Measurements from ENCODE around the gene SLC2A4RG.

The SLC2A4RG gene

DNA sequence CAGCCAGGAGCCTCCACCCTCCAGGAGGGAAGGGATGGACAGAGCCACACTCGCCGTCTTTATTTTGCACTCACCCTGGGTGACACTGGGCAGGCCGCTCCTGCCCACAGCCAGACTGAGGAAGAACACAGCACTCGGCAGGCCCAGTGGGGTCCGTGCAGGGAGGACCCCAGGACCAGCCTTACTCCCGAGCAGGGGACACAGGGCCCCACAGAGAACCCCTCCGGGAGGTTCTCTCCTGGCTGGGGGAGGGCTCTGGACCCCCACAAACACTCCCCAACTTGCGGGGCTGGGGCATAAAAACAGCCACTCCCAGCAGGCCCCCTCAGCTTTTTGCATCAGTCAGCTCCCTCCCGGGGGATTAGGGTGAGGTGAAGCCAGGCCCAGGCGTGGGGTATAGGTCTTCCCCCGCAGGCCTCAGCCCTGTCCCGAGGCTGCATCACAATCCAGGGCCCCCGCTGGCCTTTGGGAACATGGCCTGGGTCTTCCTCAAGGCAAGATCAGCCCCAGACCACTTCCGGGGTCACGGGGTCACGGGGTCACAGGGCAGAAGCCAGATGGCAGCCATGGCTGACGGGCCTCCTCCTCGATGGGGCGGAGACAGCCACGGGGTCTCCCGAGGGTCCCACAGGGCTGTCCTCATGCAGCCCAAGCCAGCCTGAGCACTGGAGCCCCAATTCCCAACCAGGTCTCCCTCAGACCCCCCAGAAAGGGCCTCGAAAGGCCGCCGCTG, 39.9 kb upstream of the SLC2A4RG start:
- DNase-seq, result no peak

DNA sequence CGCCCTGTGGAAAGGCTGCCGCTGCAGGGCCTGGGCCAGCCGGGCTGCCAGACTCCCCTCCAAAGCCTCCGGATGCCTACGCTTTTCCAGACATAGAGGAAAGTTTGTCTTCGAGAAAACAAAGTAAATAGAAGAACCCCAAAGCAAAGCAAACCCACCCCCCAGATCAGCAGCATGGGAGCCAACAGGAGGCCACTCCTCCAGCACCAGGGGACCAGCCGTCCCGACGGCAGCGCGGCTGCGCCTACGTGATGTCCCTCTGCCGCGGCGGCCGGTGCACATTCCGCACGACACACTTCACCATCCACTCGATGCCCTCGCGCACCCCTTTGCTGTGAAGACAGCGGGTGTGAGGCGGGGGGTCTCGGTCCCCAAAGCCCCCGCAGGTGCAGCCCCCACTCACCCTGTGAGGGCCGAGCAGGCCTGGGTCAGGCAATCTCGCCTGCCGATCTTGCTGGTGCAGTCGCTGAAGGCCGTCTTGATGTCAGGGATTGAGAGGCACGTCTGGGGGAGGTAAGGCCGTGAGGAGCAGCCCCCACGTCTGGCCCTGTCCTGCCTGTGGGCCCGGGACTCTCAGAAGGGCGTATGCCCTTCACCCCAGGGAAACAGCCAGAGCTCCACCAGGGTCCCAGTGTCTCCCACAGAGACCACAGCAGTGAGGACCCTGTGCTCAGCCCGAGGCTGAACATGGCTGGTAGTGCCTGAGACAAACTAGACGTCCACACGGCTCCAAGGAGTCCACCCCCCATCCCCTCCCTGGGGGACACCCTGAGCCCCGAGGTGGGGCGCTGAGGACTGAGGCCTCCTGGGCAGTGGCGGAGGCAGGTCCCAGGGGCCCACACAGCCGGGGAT, 39.2 kb upstream of the SLC2A4RG start:
- no peak for DNase-seq

DNA sequence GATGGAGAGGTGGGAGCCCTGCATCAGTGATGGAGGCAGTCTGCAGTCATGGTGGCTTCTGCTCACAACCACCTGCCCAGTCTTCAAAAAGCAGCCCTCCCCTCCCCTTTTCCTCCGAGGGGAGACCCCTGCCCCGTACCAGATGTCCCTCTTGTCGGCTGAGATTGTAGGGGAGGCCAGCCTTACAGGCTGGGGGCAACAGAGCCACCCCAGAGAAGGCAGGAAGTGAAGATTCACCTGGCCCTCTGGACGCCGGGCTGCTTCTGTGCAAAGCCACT, 38.6 kb upstream of the SLC2A4RG start:
- DNase-seq, result no peak

DNA sequence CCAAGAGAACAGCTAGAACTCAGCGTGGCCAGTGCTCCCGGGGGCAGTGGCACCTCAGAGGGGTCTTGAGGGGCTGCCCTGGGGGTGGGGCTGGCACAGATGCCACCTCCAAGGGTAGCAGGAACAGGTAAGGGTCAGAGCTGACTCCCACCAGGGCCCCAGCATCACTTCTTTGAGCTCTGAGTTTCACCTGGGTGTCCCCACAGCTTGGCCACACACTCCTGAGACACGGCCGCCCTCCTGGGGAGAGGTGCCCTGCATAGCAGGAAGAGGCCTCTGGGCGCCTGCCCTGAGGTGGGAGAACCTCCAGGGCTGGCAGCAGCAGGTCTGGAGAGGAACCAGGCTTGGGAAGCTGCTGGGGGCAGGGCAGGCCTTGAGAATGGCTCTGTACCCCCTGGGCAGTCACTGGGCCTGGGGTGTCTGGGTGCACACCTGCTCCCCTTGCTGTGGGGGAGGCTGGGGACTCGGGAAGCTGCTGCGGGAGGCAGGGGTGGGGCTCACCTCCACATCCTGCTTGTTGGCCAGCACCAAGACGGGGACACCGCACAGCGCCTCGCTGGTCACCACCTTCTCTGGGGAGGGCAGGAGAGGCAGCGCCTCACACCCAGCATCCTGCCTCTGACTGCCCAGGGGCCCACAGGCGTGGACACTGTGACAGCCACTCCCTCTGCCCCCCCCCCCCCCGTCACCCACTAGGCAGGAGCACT, 38.1 kb upstream of the SLC2A4RG start:
- DNase-seq, result no peak

DNA sequence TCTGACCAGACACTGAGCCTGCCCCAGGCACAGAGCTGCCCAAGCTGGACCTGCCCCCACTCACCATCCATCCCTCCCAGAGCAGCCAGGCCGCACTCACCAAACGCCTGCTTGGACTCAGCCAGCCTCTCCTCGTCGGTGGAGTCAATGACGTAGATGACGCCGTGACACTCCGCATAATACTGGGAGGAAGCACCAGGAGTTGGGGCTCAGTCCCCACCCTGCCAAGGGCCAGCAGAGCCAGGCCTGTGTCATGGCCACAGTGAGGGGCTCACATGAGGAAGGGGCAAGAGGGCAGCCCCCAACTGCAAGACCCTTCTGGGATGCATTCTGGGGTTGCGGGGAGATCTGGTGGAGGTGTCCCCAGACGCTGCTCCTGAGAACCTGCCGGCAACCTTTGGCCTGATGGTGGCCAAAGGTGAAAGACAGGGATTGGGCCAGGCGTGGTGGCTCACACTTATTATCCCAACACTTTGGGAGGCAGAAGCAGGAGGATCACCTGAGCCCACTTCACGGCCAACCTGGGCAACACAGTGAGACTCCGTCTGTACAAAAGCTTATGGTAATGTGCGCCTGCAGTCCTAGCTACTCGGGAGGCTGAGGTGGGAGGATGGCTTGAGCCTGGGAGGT, 37.4 kb upstream of the SLC2A4RG start:
- no peak for DNase-seq

DNA sequence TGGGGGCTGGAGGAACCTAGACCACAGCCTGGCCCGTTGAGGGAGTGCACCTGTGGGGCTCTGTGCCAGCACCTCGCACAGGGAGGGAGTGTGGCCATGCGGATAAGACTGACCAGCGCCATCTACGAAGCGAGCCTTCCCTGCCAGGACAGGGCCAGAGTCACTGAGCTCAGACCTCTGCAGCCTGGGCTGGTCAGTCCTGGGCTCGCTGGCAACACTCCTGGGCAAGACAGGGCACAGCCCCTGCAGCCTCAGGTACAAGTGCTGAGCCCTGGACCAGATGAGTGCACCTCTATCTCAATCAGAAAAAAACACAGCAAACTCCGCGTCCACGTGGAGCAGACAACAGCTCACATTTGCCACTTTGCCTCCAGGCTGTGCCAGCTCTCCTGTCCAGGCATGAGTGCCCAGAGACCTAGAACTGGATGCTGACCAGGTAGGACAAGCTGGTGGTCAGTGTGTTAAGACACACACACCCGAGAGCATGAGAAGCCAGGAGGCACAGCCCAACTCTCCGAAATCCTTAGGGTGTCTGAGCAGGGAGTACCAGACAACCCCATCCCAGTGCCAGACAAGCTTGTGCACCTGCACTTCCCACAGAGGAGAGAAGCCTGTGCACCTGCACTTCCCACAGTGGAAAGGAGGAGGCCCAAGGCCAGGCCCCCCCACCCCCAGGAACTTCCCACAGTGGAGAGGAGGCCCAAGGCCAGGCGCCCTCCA, 36.7 kb upstream of the SLC2A4RG start:
- DNase-seq, result no peak

DNA sequence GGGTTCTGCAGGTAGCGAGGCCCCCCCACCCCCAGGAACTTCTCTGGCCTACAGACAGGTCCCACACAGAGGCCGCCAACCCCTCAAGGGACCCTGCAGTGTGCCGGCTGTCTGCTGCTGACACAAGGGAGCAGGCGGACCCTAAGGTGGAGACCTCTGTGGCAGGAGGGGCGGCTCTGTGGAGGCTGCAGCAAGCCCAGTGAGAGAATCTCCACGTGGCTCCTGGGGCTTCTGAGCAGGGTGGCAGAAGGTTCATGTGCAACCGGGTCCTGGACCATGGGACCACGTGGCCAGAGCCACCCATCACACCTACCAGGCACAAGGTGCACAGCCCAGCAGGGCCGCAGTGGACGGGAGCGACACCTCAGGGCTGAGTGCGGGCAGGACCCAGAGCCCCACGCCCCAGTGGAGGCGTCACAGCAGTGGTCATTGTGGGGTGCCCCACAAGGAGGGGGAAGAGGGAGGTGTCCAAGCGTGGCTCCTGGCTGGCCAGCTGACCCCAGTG, 36.1 kb upstream of the SLC2A4RG start:
- DNase-seq, result no peak

DNA sequence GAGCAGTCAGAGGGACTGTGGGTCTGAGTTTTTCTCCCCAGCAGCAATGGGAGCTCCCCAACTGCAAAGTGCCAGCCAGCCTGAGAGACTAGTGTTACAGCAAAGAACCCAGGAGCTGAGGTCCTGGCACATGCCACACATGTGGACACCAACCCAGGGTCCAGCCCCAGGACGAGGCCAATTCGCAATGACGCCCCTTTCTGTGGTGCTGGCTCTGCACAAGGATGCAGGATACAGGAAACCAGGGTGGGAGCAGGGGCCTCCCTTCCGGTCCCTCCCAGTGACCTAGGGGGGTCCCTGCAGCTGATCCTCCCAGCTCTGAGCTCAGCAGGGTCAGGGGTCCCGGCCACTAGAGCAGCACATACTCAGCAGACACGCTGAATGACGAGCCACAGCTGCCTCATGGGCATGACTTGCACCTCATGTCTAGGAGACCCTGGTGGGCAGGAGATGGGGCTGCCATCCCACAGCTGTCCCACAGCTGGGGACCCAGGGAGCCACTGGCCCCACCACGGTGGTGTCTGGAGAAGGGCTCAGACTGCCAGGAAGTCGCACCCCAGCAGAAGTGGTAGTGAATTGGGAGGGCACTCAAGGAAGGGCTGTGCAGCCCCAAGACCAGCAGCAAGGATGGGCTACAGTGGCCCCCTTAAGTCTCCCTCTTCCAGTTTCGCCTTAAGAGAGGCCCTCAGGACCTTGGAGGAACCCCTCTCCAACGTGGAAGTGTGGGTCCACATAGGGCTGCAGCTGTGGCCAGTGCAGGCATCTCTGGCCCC, 35.4 kb upstream of the SLC2A4RG start:
- no peak for DNase-seq

DNA sequence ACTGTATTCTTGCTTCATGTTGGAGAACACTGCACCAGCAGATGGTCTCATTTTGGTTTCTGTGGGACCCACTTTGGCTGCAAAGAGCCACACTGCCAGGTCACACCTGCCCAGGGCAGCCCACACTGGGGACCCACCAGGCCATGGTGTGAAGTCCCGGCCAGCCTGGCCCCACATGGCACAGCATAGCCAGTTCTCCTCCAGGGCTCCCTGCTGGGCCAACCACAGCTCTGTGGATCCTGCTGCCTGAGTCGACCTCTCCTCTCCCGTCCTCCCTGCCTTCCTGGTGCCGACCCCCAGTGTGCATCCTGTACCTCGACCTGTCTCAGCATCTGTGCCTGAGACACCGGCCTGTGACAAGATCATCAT, 34.8 kb upstream of the SLC2A4RG start:
- no peak for DNase-seq

DNA sequence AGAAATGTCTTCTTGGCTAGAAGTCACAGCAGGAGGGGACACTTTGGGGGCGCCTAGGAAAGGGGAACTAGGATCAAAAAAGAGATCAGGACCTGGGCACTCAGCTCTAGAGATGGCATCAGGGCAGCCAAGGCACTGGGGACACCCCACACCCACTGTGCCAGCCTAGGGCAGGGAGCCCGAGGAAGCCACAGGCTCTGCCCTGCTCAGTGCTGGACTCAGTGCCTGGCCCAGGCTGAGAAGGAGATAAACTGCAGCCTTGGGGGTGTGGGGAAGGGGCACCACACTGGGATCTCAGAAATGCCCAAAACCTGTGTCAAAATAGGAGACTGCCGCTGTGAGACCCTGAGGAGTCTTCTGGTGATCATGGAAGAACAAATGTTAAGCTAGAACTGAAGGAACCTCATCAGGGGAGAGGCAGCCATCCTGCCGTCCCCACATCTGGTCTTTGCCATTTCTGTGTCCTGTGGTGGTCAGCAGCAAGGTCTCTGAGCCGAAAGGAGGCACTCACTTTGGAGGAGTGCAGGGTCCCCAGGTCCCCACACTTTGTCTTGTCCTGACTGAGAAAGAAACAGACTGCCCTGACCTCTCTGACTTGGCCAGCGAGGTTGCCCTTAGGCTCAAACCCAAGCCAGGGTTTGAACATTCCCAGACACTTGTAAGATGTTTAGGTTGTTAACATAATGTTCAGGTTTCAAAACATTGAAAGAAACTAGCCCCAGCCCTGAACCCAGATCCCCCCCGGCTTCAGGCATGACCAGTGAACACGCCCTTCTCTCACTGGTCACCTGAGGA, 34.1 kb upstream of the SLC2A4RG start:
- no peak for DNase-seq

DNA sequence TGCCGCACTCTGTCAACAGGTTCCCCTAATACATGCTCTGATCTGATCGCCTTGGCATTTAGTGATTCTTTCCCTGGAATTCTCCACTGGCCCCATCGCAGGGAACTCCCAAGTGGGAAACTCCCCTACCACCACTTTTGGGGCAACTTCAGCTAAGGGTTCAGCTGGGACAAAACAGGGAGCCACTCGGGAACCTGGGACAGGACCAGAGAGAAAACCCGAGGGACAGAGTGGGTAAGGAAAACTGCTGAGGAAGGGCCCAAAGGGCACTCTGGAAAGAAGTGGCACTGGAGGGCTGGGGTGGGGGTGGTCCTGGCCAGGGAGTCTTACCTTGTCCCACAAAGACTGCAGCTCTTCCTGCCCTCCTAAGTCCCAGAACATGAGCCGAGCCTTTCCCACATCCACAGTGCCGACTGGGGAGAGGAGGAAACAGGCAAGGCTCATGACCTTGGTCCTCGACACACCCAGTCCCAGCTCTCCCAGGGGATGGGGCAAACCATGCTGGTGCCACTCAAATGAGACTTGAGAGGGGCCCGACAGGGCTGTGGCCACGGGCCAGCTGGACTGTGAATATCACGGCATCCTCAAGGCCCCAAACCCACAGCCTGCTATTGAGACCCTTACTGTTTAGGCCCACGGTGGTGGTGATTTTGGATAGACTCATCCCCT, 33.4 kb upstream of the SLC2A4RG start:
- DNase-seq, result no peak

DNA sequence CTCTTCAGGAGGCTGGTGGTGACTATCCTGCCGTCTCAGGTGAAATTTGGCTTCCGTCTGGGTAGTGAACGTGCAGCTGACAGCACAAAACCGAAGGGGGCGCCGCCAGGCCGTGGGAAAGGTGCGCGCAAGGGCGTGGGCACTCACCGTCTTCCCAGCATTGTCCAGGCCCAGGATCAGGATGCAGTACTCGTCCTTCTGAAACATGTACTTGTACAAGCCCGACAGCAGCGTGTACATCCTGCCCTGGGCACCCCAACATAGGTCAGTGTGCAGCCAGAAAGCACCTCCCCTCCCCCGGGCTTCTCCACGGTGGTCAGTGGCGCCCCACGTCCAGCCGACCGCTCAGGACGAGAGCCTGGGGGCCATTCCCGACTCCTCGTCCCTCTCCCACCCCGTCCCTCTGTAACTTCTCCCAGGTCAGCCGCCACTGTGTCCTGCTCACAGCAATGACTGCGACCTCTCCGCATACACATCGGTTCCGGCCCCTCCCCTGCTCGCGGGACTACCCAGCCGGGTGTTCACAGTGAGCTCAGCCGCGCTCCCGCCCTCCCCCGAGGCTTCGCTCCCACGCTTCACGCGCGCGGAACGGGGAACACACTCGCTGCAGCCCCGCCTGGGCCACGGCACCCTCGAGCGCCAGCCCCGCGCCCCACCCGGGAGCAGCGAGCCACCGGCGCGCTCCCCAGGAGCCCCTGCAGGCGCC, 32.6 kb upstream of the SLC2A4RG start:
- DNase-seq, result peak; percentile 66

DNA sequence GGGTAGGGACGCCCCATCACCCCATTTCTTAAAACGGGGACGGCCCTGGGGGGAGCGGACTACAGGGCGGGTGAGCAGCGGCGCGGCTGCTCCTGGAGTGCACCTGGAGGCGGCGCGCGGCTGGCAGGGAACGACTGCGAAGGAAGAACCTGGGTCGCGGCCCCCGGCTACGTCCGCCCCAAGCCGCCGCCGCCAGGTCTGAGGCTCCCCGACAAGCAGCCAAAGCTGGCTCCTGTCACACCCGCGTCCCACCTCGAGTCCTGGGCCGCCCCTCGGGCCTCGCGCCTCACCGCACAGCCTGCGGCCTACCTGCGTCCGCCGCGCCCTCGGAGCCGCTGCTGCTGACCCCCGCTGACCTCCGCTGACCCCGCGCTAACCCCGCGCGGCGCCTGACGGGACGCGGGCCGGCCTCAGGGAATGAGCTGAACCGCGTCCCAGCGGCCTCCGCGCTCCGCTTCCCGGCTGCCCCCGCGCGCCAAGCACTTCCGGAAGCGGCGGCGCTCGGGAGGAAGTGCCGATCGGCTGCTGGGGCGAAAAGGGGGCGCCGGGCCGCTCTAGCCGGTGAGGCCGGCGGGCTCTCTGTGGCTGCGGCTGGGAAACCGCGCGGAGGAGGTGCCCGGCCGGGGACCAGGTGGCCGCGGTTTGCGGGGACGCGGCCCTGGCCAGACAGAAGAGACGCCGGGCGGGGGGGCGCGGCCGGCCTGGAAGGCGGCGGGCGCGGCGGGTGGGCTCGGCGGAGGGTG, 31.8 kb upstream of the SLC2A4RG start, which contains the start of the genes ARFRP1 and ZGPAT:
Gene ARFRP1 (minus strand): TSS at position 419 of the 743 bp plus-strand sequence. CDS start 885 bp downstream, outside the sequence.
Gene ZGPAT (plus strand): TSS at position 482 of the 743 bp plus-strand sequence. CDS start 542 bp downstream, outside the sequence.
- peak; percentile 90 for DNase-seq

DNA sequence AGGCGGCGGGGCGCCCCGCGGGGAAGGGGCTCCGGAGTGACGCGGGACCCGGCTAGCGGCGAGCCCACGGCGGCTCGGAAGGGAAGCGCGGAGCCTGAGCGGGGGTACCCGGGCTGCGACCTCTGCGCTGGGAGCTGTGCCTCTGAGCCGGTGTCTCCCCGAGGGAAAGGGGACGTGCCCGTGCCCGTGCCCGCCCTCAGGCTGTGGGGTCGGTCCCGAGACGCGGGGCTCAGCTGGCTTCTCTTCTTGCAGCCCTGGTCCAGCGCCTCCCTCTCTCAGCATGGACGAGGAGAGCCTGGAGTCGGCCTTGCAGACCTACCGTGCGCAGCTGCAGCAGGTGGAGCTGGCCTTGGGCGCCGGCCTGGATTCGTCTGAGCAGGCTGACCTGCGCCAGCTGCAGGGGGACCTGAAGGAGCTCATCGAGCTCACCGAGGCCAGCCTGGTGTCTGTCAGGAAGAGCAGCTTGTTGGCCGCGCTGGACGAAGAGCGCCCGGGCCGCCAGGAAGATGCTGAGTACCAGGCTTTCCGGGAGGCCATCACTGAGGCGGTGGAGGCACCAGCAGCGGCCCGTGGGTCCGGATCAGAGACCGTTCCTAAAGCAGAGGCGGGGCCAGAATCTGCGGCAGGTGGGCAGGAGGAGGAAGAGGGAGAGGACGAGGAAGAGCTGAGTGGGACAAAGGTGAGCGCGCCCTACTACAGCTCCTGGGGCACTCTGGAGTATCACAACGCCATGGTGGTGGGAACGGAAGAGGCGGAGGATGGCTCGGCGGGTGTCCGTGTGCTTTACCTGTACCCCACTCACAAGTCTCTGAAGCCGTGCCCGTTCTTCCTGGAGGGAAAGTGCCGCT, 31.1 kb upstream of the SLC2A4RG start:
- no peak for DNase-seq

DNA sequence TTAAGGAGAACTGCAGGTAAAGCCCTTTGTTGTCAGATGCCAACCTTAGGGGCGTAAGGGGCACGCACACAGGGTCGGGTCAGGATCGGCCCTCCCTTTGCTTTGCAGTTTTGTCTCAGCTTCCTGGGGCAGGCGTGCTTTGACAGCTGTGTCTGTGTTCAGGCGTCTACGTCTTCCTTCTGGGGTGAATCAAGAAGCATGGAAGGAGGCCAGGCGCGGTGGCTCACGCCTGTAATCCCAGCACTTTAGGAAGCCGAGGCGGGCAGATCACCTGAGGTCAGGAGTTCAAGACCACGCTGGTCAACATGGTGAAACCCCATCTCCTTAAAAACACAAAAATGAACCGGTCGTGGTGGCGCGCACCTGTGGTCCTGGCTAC, 30.4 kb upstream of the SLC2A4RG start:
- DNase-seq, result no peak

DNA sequence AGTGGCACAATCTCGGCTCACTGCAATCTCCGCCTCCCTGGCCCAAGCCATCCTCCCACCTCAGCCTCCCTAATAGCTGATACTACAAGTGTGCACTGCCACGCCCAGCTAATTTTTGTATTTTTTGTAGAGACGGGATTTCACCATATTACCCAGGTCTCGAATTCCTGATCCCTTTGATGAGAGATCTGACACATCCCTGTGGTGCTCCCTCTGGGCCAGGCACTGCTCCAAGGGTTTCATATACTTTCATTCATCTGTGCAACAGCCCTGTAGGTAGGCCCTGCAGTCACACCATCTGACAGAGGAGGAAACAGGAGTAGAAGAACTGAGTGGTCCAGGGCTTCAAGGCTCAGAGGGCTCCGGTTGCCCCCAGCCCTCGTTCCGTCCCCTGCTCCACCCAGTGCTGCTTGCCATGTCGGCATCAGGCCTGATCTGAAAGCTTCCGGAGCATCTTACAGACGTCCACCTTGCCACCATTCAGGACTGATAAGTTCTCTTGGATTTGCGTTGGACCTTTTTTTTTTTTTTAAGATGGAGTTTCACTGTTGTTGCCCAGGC, 28.4 kb upstream of the SLC2A4RG start:
- no peak for DNase-seq

DNA sequence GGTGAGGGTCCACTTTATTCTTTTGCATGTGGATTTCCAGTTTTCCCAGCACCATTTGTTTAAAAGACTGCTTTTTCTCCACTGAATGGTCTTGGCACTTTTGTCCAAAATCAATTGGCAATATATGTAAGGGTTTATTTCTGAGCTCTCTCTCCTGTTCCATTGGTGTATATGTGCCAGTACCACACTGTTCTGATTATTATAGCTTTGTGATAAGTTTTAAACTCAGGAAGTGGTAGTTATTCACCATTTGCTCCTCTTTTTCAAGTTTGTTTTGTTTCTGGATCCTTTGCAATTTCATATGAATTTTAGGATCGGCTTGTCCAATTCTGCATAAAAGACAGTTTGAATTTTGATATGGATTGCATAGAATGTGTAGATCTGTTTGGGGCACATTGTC, 27.4 kb upstream of the SLC2A4RG start:
- no peak for DNase-seq
